ENCODE data around the gene KIAA1958. TPM values are rescaled to one million over a fixed set of nuclear protein-coding genes. Genes with fewer than 3 reads are reported as not detected.

The KIAA1958 gene
- total RNA-seq, 5 donors from 2014 or later (not counting 1 experiment from before 2014, with no cell fraction given), result 4.6 to 6.4 (median 6.2) TPM

- WGBS (ENCODE audit: insufficient coverage), result no CpG with 5 or more reads among the region's 2 CpGs
- CTCF ChIA-PET, result interaction anchor here in 1 of 2 donors (0.5 kb wide), 1 partner anchor 348 kb away, joined by 3 read pairs; no protein-coding TSS in a partner anchor
- POLR2A ChIA-PET, result interaction anchor here (0.6 to 0.7 kb wide), 2 partner anchors 34 to 43 kb away, joined by 5 to 6 read pairs; no protein-coding TSS in a partner anchor
Observed at GRCh38 chr9:112620388-112620787, 133.8 kb downstream of the KIAA1958 start.

GRCh38 chr9:112621018-112621655 lies 134.5 kb downstream of the KIAA1958 start:
- no peak overlapping the region for H3K27ac Mint-ChIP-seq
- no peak overlapping the region for H3K27ac ChIP-seq (ENCODE audit: low read length)
- POLR2A ChIA-PET, result interaction anchor here in 1 of 2 donors (0.7 kb wide), 1 partner anchor 42 kb away, joined by 5 read pairs; no protein-coding TSS in a partner anchor
- no peaks in the 10 kb centered on the region for H3K27me3 ChIP-seq (replicated peaks in 1 of 2; ENCODE audit: control insufficient read depth in 2 of 2, extremely low read depth in 1 of 2, insufficient read depth in 2 of 2, low read length in 1 of 2)
- no CpG with 5 or more reads among the region's 3 CpGs for WGBS (ENCODE audit: insufficient coverage)
- H3K4me1 Mint-ChIP-seq, result no peaks in the 10 kb centered on the region
- no peaks in the 10 kb centered on the region for H3K36me3 ChIP-seq (ENCODE audit: control insufficient read depth in 2 of 2, extremely low read depth in 1 of 2, insufficient read depth in 1 of 2, low read length in 1 of 2)
- H3K36me3 Mint-ChIP-seq, result peaks cover 9% of the 10 kb centered on the region
- H3K4me3 ChIP-seq (ENCODE audit: control insufficient read depth in 1 of 2, extremely low read depth in 1 of 2, low read length in 1 of 2), result no peak overlapping the region
- no peaks in the 10 kb centered on the region for H3K9me3 ChIP-seq
- DNase-seq, result no peak
- H3K4me1 ChIP-seq (ENCODE audit: control insufficient read depth in 1 of 2, extremely low read depth in 1 of 2, insufficient read depth in 2 of 2, low read length in 2 of 2), result no peaks in the 10 kb centered on the region
- no peak for ATAC-seq (replicated peaks in 1 of 4)
- H3K27me3 Mint-ChIP-seq, result no peaks in the 10 kb centered on the region
- CTCF ChIA-PET, result no interaction called here
- no peaks in the 10 kb centered on the region for H3K9me3 Mint-ChIP-seq
- H3K4me3 Mint-ChIP-seq, result no peak overlapping the region

More at GRCh38 chr9:112620388-112620787, 133.8 kb downstream of the KIAA1958 start:
- Histone ChIP-seq H3K27ac (ENCODE audit: low read length) (no peak overlapping the region), H3K4me1 (ENCODE audit: control insufficient read depth in 1 of 2, extremely low read depth in 1 of 2, insufficient read depth in 2 of 2, low read length in 2 of 2) (no peaks in the 10 kb centered on the region), H3K4me3 (ENCODE audit: control insufficient read depth in 1 of 2, extremely low read depth in 1 of 2, low read length in 1 of 2) (no peak overlapping the region), H3K27me3 (replicated peaks in 1 of 2; ENCODE audit: control insufficient read depth in 2 of 2, extremely low read depth in 1 of 2, insufficient read depth in 2 of 2, low read length in 1 of 2) (no peaks in the 10 kb centered on the region), H3K36me3 (ENCODE audit: control insufficient read depth in 2 of 2, extremely low read depth in 1 of 2, insufficient read depth in 1 of 2, low read length in 1 of 2) (no peaks in the 10 kb centered on the region), H3K9me3 (no peaks in the 10 kb centered on the region)
- DNase-seq, result no peak
- H3K9me3 Mint-ChIP-seq, result no peaks in the 10 kb centered on the region
- no peak for ATAC-seq (replicated peaks in 1 of 4)
- H3K36me3 Mint-ChIP-seq, result peaks cover 9% of the 10 kb centered on the region
- H3K27me3 Mint-ChIP-seq, result no peaks in the 10 kb centered on the region
- H3K4me3 Mint-ChIP-seq, result no peak overlapping the region
- H3K4me1 Mint-ChIP-seq, result peaks cover 0 to 3% (median 3%) of the 10 kb centered on the region in 3 donors
- no peak overlapping the region for H3K27ac Mint-ChIP-seq

- H3K27ac Mint-ChIP-seq, result no peak overlapping the region
- H3K4me3 ChIP-seq (ENCODE audit: control insufficient read depth in 1 of 2, extremely low read depth in 1 of 2, low read length in 1 of 2), result no peak overlapping the region
- no peaks in the 10 kb centered on the region for H3K36me3 ChIP-seq (ENCODE audit: control insufficient read depth in 2 of 2, extremely low read depth in 1 of 2, insufficient read depth in 1 of 2, low read length in 1 of 2)
- no peaks in the 10 kb centered on the region for H3K4me1 ChIP-seq (ENCODE audit: control insufficient read depth in 1 of 2, extremely low read depth in 1 of 2, insufficient read depth in 2 of 2, low read length in 2 of 2)
- POLR2A ChIA-PET, result no interaction called here
- no CpG with 5 or more reads among the region's 2 CpGs for WGBS (ENCODE audit: insufficient coverage)
- DNase-seq (no peak), ATAC-seq (replicated peaks in 1 of 4) (no peak)
- H3K27ac ChIP-seq (ENCODE audit: low read length), result no peak overlapping the region
- CTCF ChIA-PET, result interaction anchor here in 1 of 2 donors (0.6 kb wide), 1 partner anchor 32 kb away, joined by 4 read pairs; no protein-coding TSS in a partner anchor
- H3K9me3 ChIP-seq, result no peaks in the 10 kb centered on the region
- peaks cover 3% of the 10 kb centered on the region for H3K36me3 Mint-ChIP-seq
- H3K9me3 Mint-ChIP-seq, result no peaks in the 10 kb centered on the region
- no peak overlapping the region for H3K4me3 Mint-ChIP-seq
- H3K27me3 ChIP-seq (replicated peaks in 1 of 2; ENCODE audit: control insufficient read depth in 2 of 2, extremely low read depth in 1 of 2, insufficient read depth in 2 of 2, low read length in 1 of 2), result no peaks in the 10 kb centered on the region
- no peaks in the 10 kb centered on the region for H3K27me3 Mint-ChIP-seq
- no peaks in the 10 kb centered on the region for H3K4me1 Mint-ChIP-seq
Observed at GRCh38 chr9:112623198-112623597, 136.6 kb downstream of the KIAA1958 start.

DNA sequence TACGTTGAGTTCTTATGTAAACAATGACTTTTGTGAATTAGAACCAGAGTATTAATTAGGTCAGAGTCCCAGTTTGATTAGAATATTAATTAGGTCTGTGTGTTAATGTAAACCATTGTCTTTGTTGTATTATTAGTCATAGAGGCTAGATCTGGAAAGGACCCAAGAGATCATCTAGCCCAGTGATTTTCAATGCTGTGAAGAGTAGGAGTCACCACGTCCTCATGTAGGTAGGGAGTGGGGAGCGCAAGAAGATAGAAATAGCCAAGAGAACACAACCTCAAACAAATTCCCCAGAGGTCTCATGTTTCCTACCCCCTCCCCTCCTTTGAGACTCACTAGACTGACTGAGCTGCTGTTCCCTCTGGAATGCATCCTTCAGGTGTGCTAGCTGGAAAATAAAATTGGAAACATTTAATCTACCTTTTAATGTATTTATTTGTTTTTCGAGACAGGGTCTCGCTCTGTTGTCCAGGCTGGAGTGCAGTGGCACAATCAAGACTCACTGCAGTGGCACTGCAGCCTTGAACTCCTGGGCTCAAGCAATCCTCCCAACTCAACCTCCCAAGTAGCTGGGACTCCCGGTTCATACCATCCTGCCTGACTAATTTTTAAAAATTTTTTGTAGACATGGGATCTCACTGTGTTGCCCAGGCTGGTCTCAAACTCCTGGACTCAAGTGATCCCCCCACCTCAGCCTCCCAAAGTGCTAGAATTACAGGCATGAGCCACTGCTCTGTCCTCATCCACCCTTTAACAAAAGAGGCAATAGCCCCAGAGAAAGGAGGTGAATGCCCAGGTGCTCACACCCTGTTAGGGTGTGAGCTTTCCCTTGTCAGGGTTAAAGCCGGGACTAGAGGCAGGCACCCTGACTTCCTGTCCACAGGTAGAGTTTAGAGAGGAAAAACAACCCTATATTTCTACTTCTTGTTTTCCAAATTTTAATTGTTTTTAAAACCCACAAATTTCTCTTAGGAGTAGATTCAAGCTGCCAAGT lies 138.4 kb downstream of the KIAA1958 start:
- Histone ChIP-seq H3K4me3 (ENCODE audit: control insufficient read depth in 1 of 2, extremely low read depth in 1 of 2, low read length in 1 of 2) (no peak overlapping the region), H3K9me3 (no peaks in the 10 kb centered on the region), H3K27me3 (replicated peaks in 1 of 2; ENCODE audit: control insufficient read depth in 2 of 2, extremely low read depth in 1 of 2, insufficient read depth in 2 of 2, low read length in 1 of 2) (no peaks in the 10 kb centered on the region), H3K27ac (ENCODE audit: low read length) (no peak overlapping the region), H3K36me3 (ENCODE audit: control insufficient read depth in 2 of 2, extremely low read depth in 1 of 2, insufficient read depth in 1 of 2, low read length in 1 of 2) (no peaks in the 10 kb centered on the region), H3K4me1 (ENCODE audit: control insufficient read depth in 1 of 2, extremely low read depth in 1 of 2, insufficient read depth in 2 of 2, low read length in 2 of 2) (no peaks in the 10 kb centered on the region)
- no peak overlapping the region for H3K4me3 Mint-ChIP-seq
- H3K27me3 Mint-ChIP-seq, result no peaks in the 10 kb centered on the region
- DNase-seq, result no peak
- H3K36me3 Mint-ChIP-seq, result no peaks in the 10 kb centered on the region
- H3K4me1 Mint-ChIP-seq, result no peaks in the 10 kb centered on the region
- CTCF ChIA-PET, result no interaction called here
- no peak overlapping the region for H3K27ac Mint-ChIP-seq
- ATAC-seq (replicated peaks in 1 of 4), result no peak
- H3K9me3 Mint-ChIP-seq, result no peaks in the 10 kb centered on the region
- POLR2A ChIA-PET, result no interaction called here
- WGBS (ENCODE audit: insufficient coverage), result 82% methylated on average over 2 of the region's 7 CpGs

GRCh38 chr9:112629671-112630485 lies 143.3 kb downstream of the KIAA1958 start:
- Mint-ChIP-seq H3K9me3 (no peaks in the 10 kb centered on the region), H3K27me3 (no peaks in the 10 kb centered on the region), H3K4me1 (no peaks in the 10 kb centered on the region), H3K4me3 (no peak overlapping the region), H3K27ac (no peak overlapping the region), H3K36me3 (no peaks in the 10 kb centered on the region)
- no peaks in the 10 kb centered on the region for H3K36me3 ChIP-seq (ENCODE audit: control insufficient read depth in 2 of 2, extremely low read depth in 1 of 2, insufficient read depth in 1 of 2, low read length in 1 of 2)
- ATAC-seq (replicated peaks in 1 of 4), result no peak
- H3K27me3 ChIP-seq (replicated peaks in 1 of 2; ENCODE audit: control insufficient read depth in 2 of 2, extremely low read depth in 1 of 2, insufficient read depth in 2 of 2, low read length in 1 of 2), result no peaks in the 10 kb centered on the region
- ChIA-PET CTCF (interaction anchor here in 1 of 2 donors (0.6 kb wide), 1 partner anchor 11 kb away, joined by 3 read pairs; no protein-coding TSS in a partner anchor), POLR2A (no interaction called here)
- H3K9me3 ChIP-seq, result no peaks in the 10 kb centered on the region
- no peak overlapping the region for H3K27ac ChIP-seq (ENCODE audit: low read length)
- no peaks in the 10 kb centered on the region for H3K4me1 ChIP-seq (ENCODE audit: control insufficient read depth in 1 of 2, extremely low read depth in 1 of 2, insufficient read depth in 2 of 2, low read length in 2 of 2)
- 70% methylated on average over 1 of the region's 6 CpGs for WGBS (ENCODE audit: insufficient coverage)
- no peak for DNase-seq
- H3K4me3 ChIP-seq (ENCODE audit: control insufficient read depth in 1 of 2, extremely low read depth in 1 of 2, low read length in 1 of 2), result no peak overlapping the region
